Right renal cortex interstitium (tissue), 3 donors: ENCODE data around the gene GRM8. TPM values are rescaled to one million over a fixed set of nuclear protein-coding genes. Genes with fewer than 3 reads are reported as not detected.
"Not testable (repeated sequence)": the region's sequence is repeated elsewhere in the genome, so short reads cannot be mapped to it uniquely, and the experiment has no call there.

Experiments used
- DNase-seq, 3 donors: peaks; one replicate each; pipeline ENCODE4 v3.0.0-alpha.2; 2013; ENCODE audit warnings: low read depth in 3 of 3, low spot score in 2 of 3
- polyA plus RNA-seq, 3 donors: library from polyadenylated mRNA; unstranded; fragments of 120-200 nt; gene quantifications; one replicate each; pipeline ENCODE4 v1.2.1, GENCODE V29; 2013; ENCODE audit not compliant: insufficient read length in 3 of 3

The GRM8 gene
- polyA plus RNA-seq, 3 donors, result 8.6 to 12.6 (median 8.8) TPM

GRCh38 chr7:126686474-126686873, 566.3 kb downstream of the GRM8 start:
- no peak for DNase-seq

DNA sequence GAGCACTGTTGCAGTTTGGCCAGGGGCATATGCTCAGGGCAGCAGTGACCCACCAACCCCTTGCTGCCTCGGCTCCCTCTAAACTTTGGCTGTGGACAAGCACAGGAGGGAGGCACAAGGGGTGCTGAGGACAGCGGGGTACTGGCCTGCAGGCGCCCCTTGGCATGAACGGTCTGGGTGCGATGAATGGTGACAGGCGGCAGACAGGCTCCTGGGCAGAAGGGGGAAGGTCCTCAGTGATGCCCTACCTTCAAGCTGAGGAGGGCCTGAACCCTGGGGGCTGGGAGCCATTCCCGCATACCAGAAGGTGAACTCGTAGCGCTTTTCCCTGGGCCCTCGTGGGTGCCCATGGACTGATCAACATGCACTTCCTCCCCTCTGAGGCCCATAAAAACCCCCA, 567.1 kb downstream of the GRM8 start:
- no peak for DNase-seq

GRCh38 chr7:126685018-126685573, 567.6 kb downstream of the GRM8 start:
- no peak for DNase-seq

DNA sequence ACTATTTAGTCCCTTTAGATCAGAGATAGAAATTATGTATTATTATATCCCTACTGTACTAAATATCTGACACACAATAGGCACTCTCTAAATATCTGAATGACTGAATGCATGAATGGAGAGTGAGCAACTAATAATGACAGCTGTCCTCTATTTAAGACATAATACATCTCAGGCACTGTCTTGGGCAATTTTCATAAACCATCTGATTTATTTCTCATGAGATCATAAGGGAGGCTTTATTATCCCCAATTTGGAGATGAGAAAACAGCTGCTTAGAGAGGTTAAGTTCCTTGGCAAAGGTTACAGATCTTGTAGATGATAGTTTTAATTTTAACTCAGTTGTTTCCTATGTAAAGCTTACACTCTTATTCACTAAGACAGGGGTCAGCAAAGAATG, 570.6 kb downstream of the GRM8 start:
- no peak for DNase-seq

GRCh38 chr7:126668762-126669161, 584.0 kb downstream of the GRM8 start:
- DNase-seq, result not testable (repeated sequence)

DNA sequence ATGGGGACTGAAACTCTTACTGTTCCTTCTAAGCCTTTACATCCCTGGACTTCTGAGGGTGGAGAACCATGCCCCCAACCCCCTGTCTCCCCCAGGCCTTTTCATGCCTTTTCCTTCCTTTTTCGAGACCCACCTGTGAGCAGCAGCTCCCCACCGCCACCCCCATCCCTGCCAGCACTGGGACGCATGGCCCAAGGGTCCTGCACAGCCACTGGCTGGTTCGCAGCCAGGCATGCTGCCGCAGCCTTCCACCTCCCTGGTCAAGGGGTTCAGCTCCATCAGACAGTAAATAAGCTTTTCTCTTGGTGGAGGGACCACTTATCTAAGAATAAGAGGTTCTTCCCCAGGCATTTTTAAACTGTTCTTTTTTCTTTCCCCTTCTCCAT, 584.4 kb downstream of the GRM8 start:
- DNase-seq, result no peak

GRCh38 chr7:126667742-126668366, 584.9 kb downstream of the GRM8 start:
- no peak for DNase-seq

- DNase-seq, result no peak
Observed at GRCh38 chr7:126662856-126663255, 589.9 kb downstream of the GRM8 start.

- DNase-seq, result no peak
Observed at GRCh38 chr7:126659124-126659523, 593.6 kb downstream of the GRM8 start.

DNA sequence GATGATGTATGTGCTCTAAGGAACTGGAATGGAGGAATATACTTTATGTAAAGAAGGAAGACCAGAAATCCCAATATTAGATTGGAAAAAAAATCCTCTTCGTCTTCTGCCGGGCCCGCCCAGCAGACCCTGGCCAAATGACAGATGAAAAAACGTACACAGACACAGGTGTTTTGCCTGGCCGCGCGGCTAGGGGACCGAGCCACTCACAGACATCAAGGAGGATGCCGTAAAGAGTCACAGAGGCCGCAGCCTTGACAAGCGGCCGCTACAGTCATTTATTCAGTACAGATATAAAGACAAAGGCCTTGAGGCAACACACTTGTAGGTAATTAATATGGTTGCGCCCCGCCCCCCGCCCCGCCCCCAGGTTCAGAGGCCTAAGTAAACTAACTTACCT, 594.1 kb downstream of the GRM8 start:
- DNase-seq, result no peak

GRCh38 chr7:126657599-126658358, 595.0 kb downstream of the GRM8 start:
- DNase-seq, result no peak

GRCh38 chr7:126657137-126657536, 595.6 kb downstream of the GRM8 start:
- no peak for DNase-seq

DNA sequence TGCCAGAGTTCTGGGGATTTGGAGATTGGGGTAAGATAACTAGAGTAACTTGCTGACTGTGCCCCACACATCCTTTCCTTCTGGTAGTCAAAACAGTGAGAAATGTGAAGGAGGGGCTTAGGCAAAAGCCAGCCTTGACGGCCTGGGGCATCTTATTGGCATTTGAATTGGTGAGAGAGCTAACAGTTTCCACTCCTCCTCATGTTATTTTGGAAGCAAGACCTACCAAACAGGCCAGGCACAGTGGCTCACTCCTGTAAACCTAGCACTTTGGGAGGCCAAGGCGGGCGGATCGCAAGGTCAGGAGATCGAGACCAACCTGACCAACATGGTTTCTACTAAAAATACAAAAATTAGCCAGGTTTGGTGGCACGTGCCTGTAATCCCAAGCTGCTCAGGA, 596.6 kb downstream of the GRM8 start:
- no peak for DNase-seq

- no peak for DNase-seq
Observed at GRCh38 chr7:126637538-126637937, 615.2 kb downstream of the GRM8 start.

DNA sequence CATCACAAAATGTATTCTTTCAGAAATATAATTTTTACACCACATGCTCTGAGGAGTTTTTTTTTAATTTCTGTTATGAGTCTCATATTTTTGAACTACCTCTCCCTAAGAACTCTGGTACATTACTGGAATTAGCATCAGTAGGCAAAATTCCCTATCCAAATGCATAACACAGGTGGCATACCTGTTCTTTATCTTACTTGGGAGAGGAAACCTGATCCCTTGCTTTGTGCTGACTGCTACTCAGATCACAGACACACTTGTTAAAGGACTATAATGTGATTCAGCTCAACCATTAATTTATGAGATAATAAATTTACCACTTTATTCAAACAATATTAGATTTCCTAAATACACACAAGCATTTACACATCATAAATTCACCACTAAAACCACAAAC, 617.2 kb downstream of the GRM8 start:
- DNase-seq, result no peak

DNA sequence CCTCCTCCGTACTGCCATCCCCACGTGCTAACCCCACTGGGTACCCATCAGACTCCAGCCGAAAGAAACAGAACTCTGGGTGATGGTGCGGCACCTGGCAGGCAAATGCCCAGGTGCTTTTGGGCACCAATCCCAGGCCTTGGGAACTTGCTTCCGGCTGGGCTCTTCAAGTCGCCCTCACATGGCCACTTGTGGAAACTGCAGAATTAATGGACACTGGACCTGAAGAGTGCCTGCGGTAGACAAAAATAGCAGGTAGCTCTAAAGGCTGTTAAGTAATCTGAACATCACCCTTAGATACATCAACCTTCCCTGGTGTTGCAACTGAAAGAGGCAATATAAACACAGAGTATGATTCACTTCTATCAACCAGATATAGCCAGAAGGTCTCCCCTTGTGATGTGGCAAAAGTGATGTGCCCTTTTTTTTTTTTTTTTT, 644.4 kb downstream of the GRM8 start:
- no peak for DNase-seq

DNA sequence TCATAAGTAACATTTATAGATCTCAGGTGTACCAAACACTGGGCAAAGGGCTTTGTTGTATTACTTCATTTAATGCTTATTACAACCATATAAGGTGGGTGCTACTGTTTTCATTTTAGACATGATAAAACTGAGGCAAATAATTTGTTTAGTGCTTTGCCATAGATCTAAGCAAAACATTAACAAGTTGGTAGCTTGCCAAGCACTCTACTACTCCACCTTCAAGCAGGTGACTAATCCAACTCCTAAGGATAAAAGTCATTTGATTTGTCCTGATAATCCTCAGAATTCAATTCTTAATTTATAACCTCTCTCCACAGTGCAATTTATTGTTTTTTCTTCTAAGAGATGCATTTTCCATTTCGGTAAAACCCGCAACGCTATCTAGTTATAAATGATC, 646.4 kb downstream of the GRM8 start:
- no peak for DNase-seq

- no peak for DNase-seq
Observed at GRCh38 chr7:126605553-126605952, 647.2 kb downstream of the GRM8 start.

- no peak for DNase-seq
Observed at GRCh38 chr7:126605056-126605455, 647.7 kb downstream of the GRM8 start.

DNA sequence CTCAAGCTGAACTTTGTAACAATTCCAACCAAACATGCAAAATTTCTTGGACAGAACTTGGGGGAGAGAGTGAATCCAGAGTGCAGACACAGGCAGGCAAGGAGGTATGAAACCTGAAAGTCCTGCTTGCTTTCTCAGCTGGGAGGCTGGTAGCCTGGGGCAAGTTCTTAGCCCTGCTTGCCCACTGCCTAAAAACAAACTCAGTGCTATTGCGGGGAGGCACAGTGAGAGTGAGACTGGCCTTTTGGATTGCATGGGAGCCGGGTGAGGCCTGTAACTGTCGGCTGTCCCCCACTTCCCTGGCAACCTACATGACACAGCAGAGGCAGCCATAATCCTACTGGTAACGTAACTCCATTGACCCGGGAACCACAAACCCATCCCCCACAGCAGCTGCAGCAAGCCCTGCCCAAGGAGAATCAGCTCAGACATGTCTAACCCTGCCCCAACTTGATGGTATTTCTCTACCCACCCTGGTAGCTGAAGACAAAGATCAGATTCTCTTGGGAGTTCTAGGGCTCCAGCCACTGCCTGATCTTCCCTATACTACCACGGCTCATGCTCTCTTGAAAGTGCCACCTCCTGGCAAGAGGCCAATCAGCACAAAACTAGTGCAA, 663.6 kb downstream of the GRM8 start:
- no peak for DNase-seq

DNA sequence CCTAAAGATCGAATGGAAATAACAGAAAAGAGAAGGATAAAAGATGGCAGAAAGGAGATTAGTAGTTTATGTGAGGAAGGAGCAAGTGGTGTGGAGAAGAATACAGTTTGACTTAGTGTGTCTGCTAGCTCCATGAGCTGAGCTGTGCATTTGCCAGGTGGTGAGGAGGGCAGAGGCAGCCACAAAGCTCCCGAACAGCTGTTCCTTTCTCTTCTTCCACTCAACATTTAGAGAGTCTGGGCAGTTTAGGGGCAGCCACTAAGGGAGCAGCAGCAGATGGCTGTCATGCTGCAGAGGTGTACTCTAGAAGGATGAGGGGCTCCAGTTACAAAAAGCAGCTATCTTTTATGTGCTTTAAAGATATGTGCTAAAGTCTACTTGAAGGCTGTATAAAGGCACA, 674.4 kb downstream of the GRM8 start:
- no peak for DNase-seq
